ENCODE results near the gene MAN2B1. TPM values are rescaled to one million over a fixed set of nuclear protein-coding genes. Genes with fewer than 3 reads are reported as not detected.

Gene MAN2B1
- total and polyA plus RNA-seq, 2 of the 8 experiments (the other 6 are each of a cell fraction or from before 2014, with no cell fraction given) = 55.3 to 76.3 TPM

- TF ChIP-seq CHD7 (IDR thresholded peaks at IDR 0.05; ENCODE audit: insufficient replicate concordance, low read length) (no peak), TAF1 (IDR thresholded peaks at IDR 0.05; ENCODE audit: low read depth, low read length) (peak; percentile 85), HDAC2 (IDR thresholded peaks at IDR 0.05; ENCODE audit: borderline replicate concordance in 1 of 2, low read depth in 2 of 2, low read length in 2 of 2) (peak in 1 of 2 experiments; percentile 94; a peak in 2 of 4 replicates), ASH2L (IDR thresholded peaks at IDR 0.05; ENCODE audit: low read length) (peak; percentile 87), KDM5A (IDR thresholded peaks at IDR 0.05; ENCODE audit: low read length) (peak; percentile 81), TCF12 (IDR thresholded peaks at IDR 0.05; ENCODE audit: low read depth, low read length) (no peak), ATF3 (IDR thresholded peaks at IDR 0.05; ENCODE audit: insufficient read depth, low read depth, low read length) (peak; percentile 93), EZH2 (IDR thresholded peaks at IDR 0.05; ENCODE audit: low read depth, low read length, severe bottlenecking) (no peak)
These were observed 30.1 kb upstream of the MAN2B1 start, which contains the start of gene FBXW9 (continued) for GRCh38 chr19:12696366-12697335.
